Measurements from ENCODE around the gene PPM1A.

Gene PPM1A

DNA sequence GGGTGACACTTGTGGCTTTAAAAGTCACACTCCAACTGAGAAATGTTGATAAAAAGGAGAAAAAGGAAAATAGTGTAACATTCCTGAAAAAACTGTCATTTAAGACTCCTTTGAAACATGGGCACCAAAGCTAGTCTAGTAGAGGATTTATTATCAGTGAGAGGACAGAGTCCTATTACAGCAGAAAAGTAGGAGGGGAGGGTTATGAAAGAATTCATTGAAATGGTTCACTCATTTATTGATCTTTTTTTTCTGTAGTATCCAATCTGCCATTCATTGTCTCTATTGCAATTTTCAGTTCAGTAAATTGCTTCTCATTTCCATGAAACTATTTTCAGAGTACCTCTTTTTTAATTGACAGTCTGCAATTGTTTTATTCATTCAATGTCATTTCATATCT, 25.4 kb downstream of the PPM1A start:
- no peak overlapping the region for H3K9ac ChIP-seq (ENCODE audit: low read length)
- no peak overlapping the region for H3K4me2 ChIP-seq (ENCODE audit: low read length)

DNA sequence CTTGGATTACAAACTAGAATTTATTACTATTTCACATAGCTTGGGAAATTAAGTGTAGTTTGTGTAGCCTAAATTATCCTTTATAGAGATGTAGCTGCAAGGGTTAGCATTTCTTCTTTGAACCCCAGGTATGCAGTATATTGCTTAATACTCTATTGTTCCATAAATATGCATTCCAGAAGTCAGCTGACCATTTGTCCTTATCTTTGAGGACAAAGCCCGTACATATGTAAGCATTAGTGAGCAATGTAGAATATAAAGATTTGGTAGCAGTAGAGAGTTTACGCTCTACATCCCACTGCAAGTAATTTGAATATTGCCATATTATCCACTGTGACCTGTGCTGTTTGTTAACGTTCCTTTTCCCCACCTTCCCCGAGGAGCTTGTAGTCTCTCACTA, 26.9 kb downstream of the PPM1A start:
- H4K20me1 ChIP-seq (ENCODE audit: insufficient read depth, low read length), result 0 out of 2 replicates have a peak, but pooled peaks cover 4% of the 10 kb centered on the region

More for the DNA sequence above, 25.4 kb downstream of the PPM1A start:
- Histone ChIP-seq H3K4me3 (ENCODE audit: low read depth, low read length, poor library complexity, severe bottlenecking) (no peak overlapping the region), H3K9me2 (ENCODE audit: low read depth, low read length) (no peaks in the 10 kb centered on the region), H4K20me1 (ENCODE audit: insufficient read depth, low read length) (0 out of 2 replicates have a peak, but pooled peaks cover 4% of the 10 kb centered on the region), H3K9me3 (ENCODE audit: low read length) (no peaks in the 10 kb centered on the region), H3K36me3 (ENCODE audit: insufficient read depth, low read length) (peaks cover 19% of the 10 kb centered on the region), H3K4me1 (ENCODE audit: insufficient read depth, low read length, severe bottlenecking) (peaks cover 26% of the 10 kb centered on the region), H3K27ac (ENCODE audit: low read depth, low read length, poor library complexity, severe bottlenecking) (no peak overlapping the region), H3K27me3 (ENCODE audit: insufficient read depth, low read length) (no peaks in the 10 kb centered on the region), H3K79me2 (ENCODE audit: insufficient read depth, low read length) (peaks cover 100% of the 10 kb centered on the region), H3F3A (ENCODE audit: insufficient read depth, low read length) (no peaks in the 10 kb centered on the region), H2AFZ (ENCODE audit: low read length) (no peak overlapping the region)
- no peak for TF ChIP-seq EZH2 (IDR thresholded peaks at IDR 0.05; ENCODE audit: borderline replicate concordance, low read length)
- TF ChIP-seq CTCF (IDR thresholded peaks at IDR 0.05; ENCODE audit: low read length), result no peak

GRCh38 chr14:60276347-60276746, 27.3 kb downstream of the PPM1A start:
- no peaks in the 10 kb centered on the region for H3F3A ChIP-seq (ENCODE audit: insufficient read depth, low read length)
- no peak for TF ChIP-seq CTCF (IDR thresholded peaks at IDR 0.05; ENCODE audit: low read length)
- H4K20me1 ChIP-seq (ENCODE audit: insufficient read depth, low read length), result 0 out of 2 replicates have a peak, but pooled peaks cover 4% of the 10 kb centered on the region
- H2AFZ ChIP-seq (ENCODE audit: low read length), result no peak overlapping the region
- no peak overlapping the region for H3K27ac ChIP-seq (ENCODE audit: low read depth, low read length, poor library complexity, severe bottlenecking)
- H3K4me3 ChIP-seq (ENCODE audit: low read depth, low read length, poor library complexity, severe bottlenecking), result no peak overlapping the region
- H3K79me2 ChIP-seq (ENCODE audit: insufficient read depth, low read length), result peaks cover 96% of the 10 kb centered on the region
- H3K9ac ChIP-seq (ENCODE audit: low read length), result no peak overlapping the region
- no peaks in the 10 kb centered on the region for H3K9me2 ChIP-seq (ENCODE audit: low read depth, low read length)
- peaks cover 26% of the 10 kb centered on the region for H3K36me3 ChIP-seq (ENCODE audit: insufficient read depth, low read length)
- peaks cover 26% of the 10 kb centered on the region for H3K4me1 ChIP-seq (ENCODE audit: insufficient read depth, low read length, severe bottlenecking)
- H3K4me2 ChIP-seq (ENCODE audit: low read length), result no peak overlapping the region
- H3K9me3 ChIP-seq (ENCODE audit: low read length), result no peaks in the 10 kb centered on the region
- H3K27me3 ChIP-seq (ENCODE audit: insufficient read depth, low read length), result no peaks in the 10 kb centered on the region

More for the DNA sequence above, 26.9 kb downstream of the PPM1A start:
- Histone ChIP-seq H3K9ac (ENCODE audit: low read length) (no peak overlapping the region), H2AFZ (ENCODE audit: low read length) (no peak overlapping the region), H3K4me3 (ENCODE audit: low read depth, low read length, poor library complexity, severe bottlenecking) (no peak overlapping the region), H3K79me2 (ENCODE audit: insufficient read depth, low read length) (peaks cover 96% of the 10 kb centered on the region), H3K4me2 (ENCODE audit: low read length) (no peak overlapping the region), H3K27ac (ENCODE audit: low read depth, low read length, poor library complexity, severe bottlenecking) (no peak overlapping the region), H3K9me2 (ENCODE audit: low read depth, low read length) (no peaks in the 10 kb centered on the region), H3F3A (ENCODE audit: insufficient read depth, low read length) (no peaks in the 10 kb centered on the region), H3K36me3 (ENCODE audit: insufficient read depth, low read length) (peaks cover 25% of the 10 kb centered on the region), H3K9me3 (ENCODE audit: low read length) (no peaks in the 10 kb centered on the region), H3K27me3 (ENCODE audit: insufficient read depth, low read length) (no peaks in the 10 kb centered on the region), H3K4me1 (ENCODE audit: insufficient read depth, low read length, severe bottlenecking) (peaks cover 26% of the 10 kb centered on the region)
- TF ChIP-seq EZH2 (IDR thresholded peaks at IDR 0.05; ENCODE audit: borderline replicate concordance, low read length) (no peak), CTCF (IDR thresholded peaks at IDR 0.05; ENCODE audit: low read length) (no peak)

Data from OCI-LY1 (cell line).